Parathyroid adenoma (tissue), 2 donors: Measurements from ENCODE around the gene METTL21C.

Experiments
- H2AFZ ChIP-seq: fragments of 300-600 bp; sonication (generic); one replicate; pipeline ENCODE4 v1.7.0; 2017; ENCODE audit warnings: antibody characterized with exemption, mild to moderate bottlenecking
- H3K27ac ChIP-seq: fragments of 300-600 bp; sonication (generic); one replicate; pipeline ENCODE4 v1.7.0; 2017
- H3K27me3 ChIP-seq: fragments of 300-600 bp; sonication (generic); one replicate; pipeline ENCODE4 v1.7.0; 2017; ENCODE audit warnings: low read length; ENCODE audit not compliant: control insufficient read depth, insufficient read depth
- H3K36me3 ChIP-seq: fragments of 300-600 bp; sonication (generic); one replicate; pipeline ENCODE4 v1.7.0; 2017; ENCODE audit warnings: low read length; ENCODE audit not compliant: control insufficient read depth, insufficient read depth
- H3K4me1 ChIP-seq: fragments of 300-600 bp; sonication (generic); one replicate; pipeline ENCODE4 v1.7.0; 2017; ENCODE audit warnings: control low read depth
- H3K4me2 ChIP-seq: fragments of 300-600 bp; sonication (generic); one replicate; pipeline ENCODE4 v1.7.0; 2017; ENCODE audit warnings: low read length
- H3K4me3 ChIP-seq: fragments of 300-600 bp; sonication (generic); one replicate; pipeline ENCODE4 v1.7.0; 2017; ENCODE audit warnings: low read depth, low read length
- H3K79me2 ChIP-seq: fragments of 300-600 bp; sonication (generic); one replicate; pipeline ENCODE4 v1.7.0; 2017; ENCODE audit warnings: control low read depth
- H3K9ac ChIP-seq: fragments of 300-600 bp; sonication (generic); one replicate; pipeline ENCODE4 v1.7.0; 2017; ENCODE audit warnings: mild to moderate bottlenecking
- H3K9me3 ChIP-seq: fragments of 300-600 bp; sonication (generic); one replicate; pipeline ENCODE4 v1.7.0; 2017; ENCODE audit warnings: low read length; ENCODE audit not compliant: control insufficient read depth
- CTCF ChIP-seq: fragments of 300-600 bp; sonication (generic); IDR thresholded peaks from one replicate; pipeline ENCODE4 v1.7.0; 2017; ENCODE audit warnings: antibody characterized with exemption, mild to moderate bottlenecking
- donor health status: primary hyperparathyroidism.

Gene METTL21C

GRCh38 chr13:102642475-102642874 is 52.4 kb downstream of the METTL21C start:
- H3K4me1 ChIP-seq: no peaks in the 10 kb centered on the region
- H3K4me2 ChIP-seq: no peak overlapping the region
- no peak overlapping the region for H3K4me3 ChIP-seq
- H3K36me3 ChIP-seq: no peaks in the 10 kb centered on the region
- no peak overlapping the region for H3K9ac ChIP-seq
- no peak for TF ChIP-seq CTCF
- H3K79me2 ChIP-seq: no peaks in the 10 kb centered on the region
- H3K9me3 ChIP-seq: no peaks in the 10 kb centered on the region
- H3K27me3 ChIP-seq: no peaks in the 10 kb centered on the region
- H2AFZ ChIP-seq: no peak overlapping the region
- H3K27ac ChIP-seq: no peak overlapping the region

GRCh38 chr13:102642029-102642428 is 52.8 kb downstream of the METTL21C start:
- no peak for TF ChIP-seq CTCF
- no peak overlapping the region for H3K4me2 ChIP-seq
- no peaks in the 10 kb centered on the region for H3K9me3 ChIP-seq
- H3K79me2 ChIP-seq: no peaks in the 10 kb centered on the region
- no peak overlapping the region for H3K4me3 ChIP-seq
- no peaks in the 10 kb centered on the region for H3K4me1 ChIP-seq
- no peaks in the 10 kb centered on the region for H3K27me3 ChIP-seq
- H2AFZ ChIP-seq: no peak overlapping the region
- H3K9ac ChIP-seq: no peak overlapping the region
- H3K36me3 ChIP-seq: no peaks in the 10 kb centered on the region
- H3K27ac ChIP-seq: no peak overlapping the region

- no peaks in the 10 kb centered on the region for H3K79me2 ChIP-seq
- no peaks in the 10 kb centered on the region for H3K4me1 ChIP-seq
- no peak overlapping the region for H2AFZ ChIP-seq
- H3K9ac ChIP-seq: no peak overlapping the region
- no peak overlapping the region for H3K4me3 ChIP-seq
- H3K27ac ChIP-seq: no peak overlapping the region
- no peaks in the 10 kb centered on the region for H3K27me3 ChIP-seq
- no peak for TF ChIP-seq CTCF
- H3K4me2 ChIP-seq: no peak overlapping the region
- H3K9me3 ChIP-seq: no peaks in the 10 kb centered on the region
- H3K36me3 ChIP-seq: no peaks in the 10 kb centered on the region
Measured at GRCh38 chr13:102638741-102639140, 56.1 kb downstream of the METTL21C start.
